ENCODE results near the gene PPP1R14C.
"Not testable (repeated sequence)": the region's sequence is repeated elsewhere in the genome, so short reads cannot be mapped to it uniquely, and the experiment has no call there.

The PPP1R14C gene, protein sequence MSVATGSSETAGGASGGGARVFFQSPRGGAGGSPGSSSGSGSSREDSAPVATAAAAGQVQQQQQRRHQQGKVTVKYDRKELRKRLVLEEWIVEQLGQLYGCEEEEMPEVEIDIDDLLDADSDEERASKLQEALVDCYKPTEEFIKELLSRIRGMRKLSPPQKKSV

DNA sequence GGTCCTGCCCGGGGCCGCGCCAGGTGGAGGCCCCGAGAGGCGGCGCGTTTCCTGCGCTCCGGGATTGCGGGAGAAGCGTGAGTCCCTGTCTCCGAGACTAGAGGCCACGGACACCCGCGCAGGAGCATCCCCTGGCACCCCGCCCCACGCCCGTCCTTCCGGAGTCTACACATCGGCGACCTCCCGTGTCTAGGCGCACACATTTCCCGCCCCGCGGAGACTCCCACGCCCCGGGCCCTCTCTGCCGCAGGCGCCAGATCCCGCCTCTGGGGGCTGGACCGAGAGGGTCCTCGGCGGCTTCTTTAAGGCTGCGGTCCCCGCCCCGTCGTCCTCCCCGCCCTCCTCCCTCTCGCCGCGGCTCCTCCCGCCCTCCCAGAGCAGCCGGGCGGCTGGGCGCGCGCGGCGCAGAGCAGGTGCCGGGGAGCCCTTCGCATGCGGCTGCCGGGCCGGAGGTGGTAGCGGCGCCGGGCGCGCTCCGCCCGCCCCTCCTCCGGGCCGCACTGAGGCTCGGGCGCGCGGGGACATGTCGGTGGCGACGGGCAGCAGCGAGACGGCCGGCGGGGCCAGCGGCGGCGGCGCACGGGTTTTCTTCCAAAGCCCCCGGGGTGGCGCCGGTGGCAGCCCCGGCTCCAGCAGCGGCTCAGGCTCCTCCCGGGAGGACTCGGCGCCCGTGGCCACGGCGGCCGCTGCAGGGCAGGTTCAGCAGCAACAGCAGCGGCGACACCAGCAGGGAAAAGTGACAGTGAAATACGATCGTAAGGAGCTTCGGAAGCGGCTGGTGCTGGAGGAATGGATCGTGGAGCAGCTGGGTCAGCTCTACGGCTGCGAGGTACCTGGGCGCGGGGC is at the start of gene PPP1R14C:
Gene PPP1R14C, plus strand, starts transcription at position 375 of the 846 bp plus-strand sequence. Its CDS starts 149 bp downstream, at position 524.
- peak; percentile 66 for DNase-seq (ENCODE audit: low spot score)

DNA sequence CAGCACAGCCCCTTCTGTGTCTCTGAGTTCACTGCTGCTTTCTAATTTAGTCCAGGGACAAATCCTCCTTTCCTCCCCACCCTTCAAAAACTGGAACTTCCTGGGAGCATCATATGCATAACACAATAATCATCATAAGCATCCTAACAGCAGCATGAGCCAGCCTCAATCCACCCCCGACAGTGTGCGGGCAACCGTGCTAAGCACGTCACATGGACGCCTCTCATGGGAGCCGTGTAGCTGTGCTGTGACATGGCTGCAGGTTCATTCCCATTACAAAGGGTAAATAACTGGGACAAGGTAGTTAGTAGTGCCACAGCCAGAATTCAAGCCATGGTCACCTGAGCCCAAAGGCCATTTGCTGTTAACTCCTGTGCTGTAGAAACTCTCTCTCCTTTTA is 49.4 kb upstream of the PPP1R14C start:
- DNase-seq (ENCODE audit: low spot score), result no peak

DNA sequence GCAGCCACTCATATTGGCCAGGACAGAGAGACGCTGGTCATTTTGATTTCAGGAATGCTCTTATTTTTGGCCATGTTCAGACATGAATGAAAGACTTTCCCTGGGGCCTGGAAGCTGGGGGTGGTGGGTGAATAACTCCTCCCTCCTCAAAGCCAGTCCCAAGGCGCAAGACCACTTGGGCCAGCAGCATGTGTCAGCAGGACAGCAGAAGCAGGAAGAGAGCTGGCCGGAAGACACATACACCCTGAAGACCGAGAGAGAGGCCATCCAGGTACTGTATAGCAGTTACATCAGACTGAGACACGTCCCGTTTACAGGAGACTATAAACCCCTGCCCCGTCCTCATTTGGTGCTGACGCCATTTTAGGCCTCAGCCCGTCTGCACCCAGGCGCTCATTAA is 44.7 kb upstream of the PPP1R14C start:
- DNase-seq (ENCODE audit: low spot score), result no peak

DNA sequence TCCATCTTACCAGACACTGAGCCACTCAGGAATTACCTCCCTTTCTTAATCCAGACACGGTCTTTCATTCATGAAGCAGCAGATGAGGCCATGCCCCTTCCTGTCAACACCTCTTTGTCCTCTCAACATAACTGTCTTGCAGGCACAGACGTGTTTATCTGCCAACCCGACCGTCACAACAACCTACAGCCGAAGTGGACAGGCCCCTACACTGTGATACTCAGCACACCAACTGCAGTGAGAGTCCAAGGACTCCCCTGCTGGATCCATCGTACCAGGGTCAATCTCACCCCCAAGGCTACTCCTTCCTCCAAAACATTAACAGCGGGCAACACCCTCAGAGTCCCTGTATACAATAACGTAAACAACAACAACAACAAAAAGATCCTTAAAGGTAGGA is 43.3 kb upstream of the PPP1R14C start:
- DNase-seq (ENCODE audit: low spot score), result no peak

DNA sequence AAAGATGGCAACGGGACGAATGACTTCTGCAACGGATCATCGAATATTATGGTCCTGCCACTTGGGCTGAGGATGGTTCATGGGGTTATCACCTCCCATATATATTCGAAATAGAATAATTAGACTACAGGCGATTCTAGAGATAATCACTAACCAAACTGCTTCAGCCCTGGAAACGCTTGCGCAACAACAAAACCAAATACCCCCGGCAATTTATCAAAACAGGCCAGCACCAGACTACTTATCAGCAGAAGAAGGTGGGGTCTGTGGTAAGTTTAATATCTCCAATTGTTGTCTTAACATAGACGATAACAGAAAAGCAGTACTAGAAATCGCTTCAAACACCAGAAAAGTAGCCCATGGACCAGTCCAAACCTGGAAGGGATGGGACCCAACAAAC is 42.9 kb upstream of the PPP1R14C start:
- no peak for DNase-seq (ENCODE audit: low spot score)

DNA sequence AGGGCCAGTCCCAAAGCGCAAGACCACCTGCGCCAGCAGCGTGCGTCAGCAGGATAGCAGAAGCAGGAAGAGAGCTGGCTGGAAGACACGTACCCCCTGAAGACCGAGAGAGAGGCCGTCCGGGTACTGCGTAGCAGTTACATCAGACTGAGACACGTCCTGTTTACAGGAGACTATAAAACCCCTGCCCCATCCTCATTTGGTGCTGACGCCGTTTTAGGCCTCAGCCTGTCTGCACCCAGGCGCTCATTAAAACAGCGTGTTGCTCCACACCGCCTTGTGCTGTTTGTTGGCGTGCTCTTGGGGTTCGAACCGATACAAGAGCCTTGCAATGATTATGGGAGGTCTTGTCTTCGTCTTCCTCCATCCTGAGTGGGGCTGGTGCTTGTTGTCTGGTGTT is 42.1 kb upstream of the PPP1R14C start:
- DNase-seq (ENCODE audit: low spot score), result no peak

DNA sequence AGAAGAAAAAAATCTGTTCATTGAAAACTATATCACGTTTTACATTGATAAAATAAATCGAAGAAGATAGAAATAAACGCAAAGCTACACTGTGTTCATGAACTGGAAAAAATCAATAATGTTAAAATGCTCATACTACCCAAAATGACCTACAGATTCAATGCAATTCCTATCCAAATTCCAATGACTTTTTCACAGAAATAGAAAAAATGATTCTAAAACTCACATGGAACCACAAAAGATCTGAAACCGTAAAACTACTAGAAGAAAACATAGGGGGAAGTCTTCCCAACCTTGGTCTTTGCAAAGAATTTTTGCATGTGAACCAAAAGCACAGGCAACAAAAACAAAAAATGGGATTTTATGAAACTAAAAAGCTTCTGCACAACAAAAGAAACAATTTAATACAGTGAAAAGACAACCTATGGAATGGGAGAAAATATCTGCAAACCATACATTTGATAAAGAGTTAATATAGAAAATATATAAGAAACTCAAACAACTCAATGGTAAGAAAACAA is 40.0 kb upstream of the PPP1R14C start:
- DNase-seq (ENCODE audit: low spot score), result no peak

DNA sequence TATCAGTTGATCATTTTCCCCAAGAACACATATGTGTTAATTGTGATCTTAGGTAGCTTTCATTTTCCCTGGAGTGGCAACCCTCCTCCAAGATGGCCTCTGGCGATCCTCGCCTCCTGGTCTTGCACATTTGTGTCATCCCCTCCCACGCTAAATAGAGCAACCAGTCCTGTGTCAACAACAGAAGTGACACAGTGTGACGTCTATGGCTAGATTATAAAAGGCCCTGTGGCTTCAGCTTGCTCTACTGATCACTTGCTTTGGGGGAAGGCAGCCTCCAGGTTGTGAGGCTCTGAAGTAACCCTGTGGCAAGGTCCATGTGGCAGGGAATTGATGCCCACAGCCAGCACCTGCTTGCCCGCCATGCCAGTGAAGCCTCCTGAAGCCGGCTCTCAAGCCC is 30.6 kb upstream of the PPP1R14C start:
- DNase-seq (ENCODE audit: low spot score), result no peak

DNA sequence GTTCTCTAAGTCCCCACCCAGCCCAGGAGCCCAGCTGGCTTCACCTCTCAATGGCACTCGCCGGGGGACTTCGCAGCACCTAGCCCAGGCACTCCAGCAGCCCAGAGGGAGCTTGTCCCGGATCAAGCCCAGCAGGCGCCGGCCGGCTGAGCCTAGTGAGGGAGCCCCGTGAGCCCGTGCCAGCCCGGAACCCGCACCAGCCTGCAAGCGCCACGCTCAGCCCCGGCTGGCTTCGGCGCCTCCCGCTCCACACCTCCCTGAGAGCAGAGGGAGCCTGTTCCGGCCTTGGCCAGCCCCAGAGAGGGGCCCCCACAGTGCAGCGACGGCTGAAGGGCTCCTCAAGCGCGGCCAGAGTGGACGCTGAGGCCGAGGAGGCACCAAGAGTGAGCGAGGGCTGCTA is 27.1 kb upstream of the PPP1R14C start:
- no peak for DNase-seq (ENCODE audit: low spot score)

DNA sequence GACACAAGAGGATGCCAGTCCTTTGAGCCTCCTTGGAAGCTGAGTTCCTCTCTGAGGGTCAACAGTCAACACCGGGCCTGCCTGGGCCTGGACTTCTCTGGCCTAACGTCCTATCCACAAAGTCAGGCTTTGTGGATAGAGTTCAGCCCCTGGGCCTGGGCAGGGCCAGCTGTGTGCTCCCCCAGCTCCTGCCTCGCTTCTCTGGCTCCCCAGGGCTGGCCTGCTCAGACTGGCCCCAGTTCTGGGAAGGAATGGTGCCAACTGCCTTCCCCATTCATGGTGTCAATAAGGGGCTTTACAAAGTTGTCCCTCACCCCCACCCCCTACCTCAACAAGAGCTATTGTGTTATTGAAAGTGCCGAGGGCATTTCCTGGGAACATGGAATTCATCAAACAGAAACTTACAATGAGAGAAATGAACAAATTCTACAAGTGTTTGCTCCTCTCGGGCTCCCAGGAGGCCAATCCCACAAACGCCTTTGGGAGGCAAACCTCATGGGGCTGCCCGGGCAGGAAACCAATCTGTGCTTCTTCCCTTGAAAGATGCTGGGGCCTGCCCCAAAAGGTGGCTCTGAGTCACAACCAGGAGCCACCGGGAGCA is 26.5 kb upstream of the PPP1R14C start:
- DNase-seq (ENCODE audit: low spot score), result no peak

DNA sequence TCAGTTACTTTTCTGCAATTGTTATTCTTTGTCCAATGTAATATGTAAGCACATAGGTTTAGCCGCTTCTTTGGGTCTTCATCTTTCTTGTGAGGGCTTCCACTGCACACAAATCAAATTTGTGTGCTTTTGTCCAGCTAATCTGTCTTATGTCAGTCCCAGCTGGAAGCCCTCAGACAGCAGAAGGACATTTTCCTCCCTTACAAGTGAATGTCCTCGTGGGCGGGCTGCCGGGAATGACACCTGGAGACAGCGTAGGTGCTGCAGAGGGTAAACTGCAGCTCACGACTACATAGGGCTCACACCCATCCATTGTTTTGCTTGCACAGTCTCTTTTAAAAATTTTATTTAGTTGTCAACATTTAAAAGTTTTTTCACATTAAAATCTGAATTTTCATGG is 24.6 kb upstream of the PPP1R14C start:
- DNase-seq (ENCODE audit: low spot score), result no peak

DNA sequence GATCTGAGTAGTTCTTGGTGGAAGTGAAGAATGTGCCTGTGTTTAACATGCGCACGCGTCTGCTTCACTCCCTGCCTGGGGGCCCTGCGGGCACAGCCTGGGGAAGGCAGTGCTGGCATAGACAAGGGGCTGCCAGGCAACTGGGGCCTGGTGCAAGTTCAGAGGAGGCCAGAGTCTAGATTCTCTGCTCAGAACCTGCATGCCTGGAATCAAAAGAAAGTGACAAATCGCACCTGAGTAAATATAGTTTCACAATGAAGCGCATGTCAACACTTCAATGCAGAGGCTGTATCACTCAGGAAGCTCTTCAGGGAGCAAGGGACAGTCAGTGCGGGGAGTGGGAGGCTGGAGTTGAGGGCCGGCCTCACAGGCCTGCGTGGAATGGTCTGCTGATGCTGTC is 24.2 kb upstream of the PPP1R14C start:
- DNase-seq (ENCODE audit: low spot score), result peak; percentile 59

DNA sequence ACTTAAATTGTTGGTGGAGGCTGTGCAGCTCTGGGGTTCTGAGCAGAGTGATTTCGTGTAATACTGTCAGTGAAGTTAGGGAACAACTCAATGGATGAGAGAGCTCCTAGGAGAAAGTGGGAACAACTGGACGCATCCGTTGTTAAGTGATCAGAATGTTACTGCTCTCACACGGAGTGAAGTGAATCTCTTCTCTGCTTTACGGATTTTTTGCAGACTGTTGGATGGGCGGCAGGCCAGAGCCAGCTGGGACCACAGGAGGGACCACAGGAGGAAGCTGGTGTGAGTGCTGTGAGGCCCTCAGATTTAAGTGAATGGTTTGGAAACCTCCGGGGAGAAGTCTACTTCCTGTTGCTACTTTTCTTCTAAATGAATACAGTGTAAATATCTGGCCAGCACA is 23.7 kb upstream of the PPP1R14C start:
- DNase-seq (ENCODE audit: low spot score), result no peak

DNA sequence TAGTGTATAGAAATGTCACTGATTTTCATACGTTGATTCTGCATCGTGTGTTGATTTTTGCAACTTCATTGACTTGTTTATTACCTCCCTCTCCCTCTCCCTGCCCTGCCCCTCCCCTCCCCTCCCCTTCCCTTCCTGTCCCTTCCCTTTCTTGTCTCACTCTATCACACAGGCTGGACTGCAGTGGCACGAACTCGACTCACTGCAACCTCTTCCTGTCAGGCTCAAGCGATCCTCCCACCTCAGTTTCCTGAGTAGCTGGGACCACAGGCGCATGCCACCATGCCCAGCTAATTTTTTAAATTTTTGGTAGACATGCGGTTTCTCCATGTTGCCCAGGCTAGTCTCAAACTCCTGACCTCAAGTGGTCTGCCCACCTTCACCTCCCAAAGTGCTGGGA is 19.2 kb upstream of the PPP1R14C start:
- no peak for DNase-seq (ENCODE audit: low spot score)

DNA sequence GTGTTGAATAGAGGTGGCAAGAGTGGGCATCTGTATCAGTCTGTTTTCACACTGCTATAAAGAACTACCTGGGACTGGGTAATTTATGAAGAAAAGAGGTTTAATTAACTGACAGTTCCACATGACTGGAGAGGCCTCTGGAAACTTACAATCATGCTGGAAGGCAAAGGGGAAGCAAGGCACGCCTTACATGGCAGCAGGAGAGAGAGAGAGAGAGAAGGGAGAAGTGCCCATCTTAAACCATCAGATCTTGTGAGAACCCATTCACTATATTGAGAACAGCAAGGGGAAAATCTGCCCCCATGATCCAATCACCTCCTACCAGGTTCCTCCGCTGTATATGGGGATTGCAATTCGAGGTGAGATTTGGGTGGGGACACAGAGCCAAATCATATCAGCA is 18.6 kb upstream of the PPP1R14C start:
- no peak for DNase-seq (ENCODE audit: low spot score)

DNA sequence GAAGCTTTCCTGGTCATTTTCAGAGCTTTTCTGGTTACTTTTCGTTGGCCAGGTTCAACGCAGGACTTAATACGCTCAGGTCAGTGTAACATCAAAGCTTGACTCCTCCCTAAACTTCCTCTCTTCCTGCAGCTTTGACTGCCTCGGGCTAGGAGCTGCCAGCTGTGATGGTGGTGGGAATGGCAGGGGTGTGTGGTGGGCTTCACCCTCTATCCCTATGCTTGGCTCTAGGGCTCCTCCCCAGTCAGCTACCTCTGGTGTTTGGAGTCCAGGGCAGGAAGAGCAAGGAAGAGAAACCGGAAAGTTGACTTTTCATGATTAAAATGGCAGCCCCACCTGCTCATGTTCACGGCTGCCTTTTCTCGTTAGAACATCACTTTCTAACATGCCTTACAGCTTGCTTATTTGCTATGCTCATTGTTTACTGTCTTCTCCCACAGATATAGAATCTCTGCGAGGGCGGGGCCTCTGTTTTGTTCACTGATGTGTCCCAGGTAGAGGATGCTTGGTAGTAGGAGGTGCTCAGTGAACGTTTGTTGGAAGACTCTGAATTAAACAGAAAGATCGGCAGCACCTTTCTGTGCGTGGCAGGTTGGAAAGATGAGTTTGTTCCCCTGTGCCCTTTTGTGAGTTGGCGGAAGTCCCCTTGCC is 16.1 kb upstream of the PPP1R14C start:
- no peak for DNase-seq (ENCODE audit: low spot score)

DNA sequence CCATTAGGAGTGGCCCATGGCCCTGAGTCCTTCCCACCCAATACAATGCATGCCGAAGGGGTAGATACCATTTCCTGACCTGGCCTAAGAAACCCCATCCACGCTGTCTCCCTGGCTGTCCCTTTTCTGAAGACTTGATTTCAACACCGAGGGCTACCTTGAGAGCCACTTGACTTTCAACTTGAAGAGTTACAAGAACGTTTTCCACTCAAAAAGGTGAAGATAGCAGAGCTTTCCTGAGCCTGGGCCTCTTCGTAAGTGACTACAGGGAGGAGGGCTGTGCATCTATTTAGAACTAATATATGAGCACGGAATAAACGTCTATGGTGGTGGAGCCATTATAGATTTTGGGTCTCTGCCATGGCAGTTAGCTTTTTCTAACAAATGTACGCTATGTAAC is 14.4 kb upstream of the PPP1R14C start:
- no peak for DNase-seq (ENCODE audit: low spot score)

DNA sequence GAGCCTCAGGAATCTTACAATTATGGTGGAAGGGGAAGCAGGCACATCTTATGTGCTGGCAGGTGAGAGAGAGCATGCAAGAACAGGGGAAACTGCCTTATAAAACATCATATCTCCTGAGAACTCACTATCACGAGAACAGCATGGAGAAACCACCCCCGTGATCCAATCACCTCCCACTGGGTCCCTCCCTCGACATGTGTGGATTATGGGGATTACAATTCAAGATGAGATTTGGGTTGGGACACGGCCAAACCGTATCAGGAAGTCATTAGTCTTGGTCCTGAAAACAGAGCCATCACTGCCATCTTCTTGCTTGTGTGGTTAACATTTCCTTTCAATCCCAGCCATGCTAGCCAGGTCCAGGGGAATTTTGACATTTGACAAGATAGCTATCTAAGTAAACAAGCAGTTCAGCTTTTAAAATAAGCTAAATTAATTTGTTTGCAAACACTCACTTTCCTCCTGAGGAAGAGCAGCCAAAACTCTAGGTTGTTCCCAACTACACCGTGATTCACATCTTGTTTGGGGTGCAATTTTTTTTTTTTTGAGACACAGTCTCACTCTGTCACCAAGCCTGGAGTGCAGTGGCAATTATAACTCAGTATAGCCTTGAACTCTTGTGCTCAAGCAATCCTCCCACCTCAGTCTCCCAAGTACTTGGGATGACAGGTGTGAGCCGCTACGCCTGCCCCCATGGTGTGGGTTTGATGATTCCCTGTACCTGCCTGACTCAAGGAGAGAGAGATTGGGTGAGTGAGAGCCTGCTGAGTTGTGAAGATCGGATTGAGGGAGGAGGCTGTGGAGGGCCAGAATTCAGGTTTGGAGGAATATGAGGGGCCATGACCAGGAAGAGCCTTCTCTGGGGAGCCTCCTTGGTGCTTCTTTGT is 13.0 kb upstream of the PPP1R14C start:
- no peak for DNase-seq (ENCODE audit: low spot score)

DNA sequence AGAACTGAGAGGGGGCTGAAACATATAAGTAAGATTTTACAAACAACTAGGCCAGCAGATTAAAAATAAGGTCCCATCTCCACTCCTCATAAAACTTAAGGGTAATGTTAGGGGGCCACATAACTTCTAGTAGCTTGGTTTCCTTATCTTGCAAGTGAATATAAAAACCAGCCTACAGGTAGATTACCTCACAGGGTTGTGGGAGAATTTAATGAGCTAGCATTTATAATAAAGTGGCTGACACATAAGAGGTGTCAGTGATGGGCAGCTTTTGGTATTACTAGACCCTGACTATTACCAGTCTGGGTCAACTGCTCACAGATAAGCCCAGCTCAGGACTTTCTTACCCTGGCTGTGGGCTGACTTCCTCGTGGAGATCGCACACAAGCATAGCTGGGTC is 9.2 kb upstream of the PPP1R14C start:
- DNase-seq (ENCODE audit: low spot score), result no peak

DNA sequence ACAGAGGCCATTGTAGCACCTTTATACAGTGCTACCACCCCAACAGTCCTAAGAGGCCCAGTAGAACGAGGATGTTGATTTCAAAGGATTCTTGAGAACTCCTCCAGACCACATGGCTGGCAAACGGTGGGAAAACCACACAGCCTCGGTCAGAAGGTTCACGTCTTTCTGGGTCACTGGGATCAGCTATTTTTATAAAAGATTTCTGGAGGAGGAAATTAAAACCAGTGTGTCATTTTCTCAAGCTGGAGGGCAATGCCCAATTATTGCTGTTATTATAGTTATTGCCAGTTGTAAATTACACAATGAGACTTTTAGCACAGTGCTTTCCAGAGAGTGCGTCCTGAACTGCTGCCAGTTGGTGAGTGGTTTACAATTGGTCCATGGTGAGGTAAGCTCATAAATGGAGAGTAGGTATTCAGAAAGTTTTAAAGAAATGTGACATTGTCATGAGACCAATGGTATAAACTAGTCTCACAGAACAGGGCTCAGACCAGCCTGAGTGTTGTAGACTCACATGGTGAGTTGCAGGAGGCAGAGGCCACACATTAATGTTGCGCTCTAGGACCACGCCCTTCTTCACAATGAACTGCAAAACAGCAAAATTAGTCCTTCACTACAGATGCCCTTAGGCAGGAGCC is 8.4 kb upstream of the PPP1R14C start:
- no peak for DNase-seq (ENCODE audit: low spot score)

DNA sequence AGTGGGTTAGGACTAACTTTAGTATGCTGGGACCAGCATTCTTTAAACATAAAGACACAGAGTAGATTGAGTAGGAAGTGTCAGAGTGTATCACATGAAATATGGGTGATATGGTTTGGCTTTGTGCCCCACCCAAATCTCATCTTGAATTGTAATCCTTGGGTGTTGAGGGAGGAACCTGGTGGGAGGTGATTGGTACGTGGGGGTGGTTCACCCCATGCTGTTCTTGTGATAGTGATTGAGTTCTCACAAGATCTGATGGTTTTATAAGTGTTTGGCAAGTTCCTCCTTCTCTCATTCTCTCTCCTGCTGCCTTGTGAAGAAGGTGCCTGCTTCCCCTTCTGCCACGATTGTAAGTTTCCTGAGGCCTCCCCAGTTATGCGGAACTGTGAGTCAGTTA is 5.1 kb upstream of the PPP1R14C start:
- DNase-seq (ENCODE audit: low spot score), result not testable (repeated sequence)
